PC-9 (cell line): ENCODE data around the gene FGD2.

Experiments
- EZH2 ChIP-seq: fragments of 200-600 bp; sonication (generic); IDR thresholded peaks from 2 replicates; pipeline ENCODE4 v1.8.0; 2017; ENCODE audit warnings: antibody characterized with exemption, low read depth
- TF ChIP-seq, protein P1 (sequence below): fragments of 200-600 bp; sonication (generic); conservative IDR thresholded peaks from 2 replicates; pipeline ENCODE4 v1.6.1; 2017; ENCODE audit warnings: mixed run types, antibody characterized with exemption, mild to moderate bottlenecking, moderate library complexity

DNA sequence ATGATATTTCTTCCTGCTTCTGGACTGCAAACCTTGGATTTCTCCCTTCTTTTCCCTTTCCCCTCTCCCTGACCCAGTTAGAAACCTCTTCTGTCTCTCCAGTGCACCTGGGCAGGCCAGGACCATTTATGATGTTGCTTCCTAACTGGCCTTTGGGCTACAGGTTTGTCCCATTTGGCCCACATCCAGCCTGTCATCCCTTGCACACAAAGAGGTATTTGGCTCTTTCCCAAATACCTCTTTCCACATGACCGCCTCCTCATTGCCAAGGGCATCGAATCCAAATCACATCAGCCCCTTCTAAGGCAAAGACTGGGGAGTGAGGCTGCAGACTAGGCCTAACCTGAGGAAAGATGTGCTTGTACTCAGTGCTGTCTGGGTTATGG is 13.6 kb downstream of the FGD2 start:
- TF ChIP-seq, protein P1, sequence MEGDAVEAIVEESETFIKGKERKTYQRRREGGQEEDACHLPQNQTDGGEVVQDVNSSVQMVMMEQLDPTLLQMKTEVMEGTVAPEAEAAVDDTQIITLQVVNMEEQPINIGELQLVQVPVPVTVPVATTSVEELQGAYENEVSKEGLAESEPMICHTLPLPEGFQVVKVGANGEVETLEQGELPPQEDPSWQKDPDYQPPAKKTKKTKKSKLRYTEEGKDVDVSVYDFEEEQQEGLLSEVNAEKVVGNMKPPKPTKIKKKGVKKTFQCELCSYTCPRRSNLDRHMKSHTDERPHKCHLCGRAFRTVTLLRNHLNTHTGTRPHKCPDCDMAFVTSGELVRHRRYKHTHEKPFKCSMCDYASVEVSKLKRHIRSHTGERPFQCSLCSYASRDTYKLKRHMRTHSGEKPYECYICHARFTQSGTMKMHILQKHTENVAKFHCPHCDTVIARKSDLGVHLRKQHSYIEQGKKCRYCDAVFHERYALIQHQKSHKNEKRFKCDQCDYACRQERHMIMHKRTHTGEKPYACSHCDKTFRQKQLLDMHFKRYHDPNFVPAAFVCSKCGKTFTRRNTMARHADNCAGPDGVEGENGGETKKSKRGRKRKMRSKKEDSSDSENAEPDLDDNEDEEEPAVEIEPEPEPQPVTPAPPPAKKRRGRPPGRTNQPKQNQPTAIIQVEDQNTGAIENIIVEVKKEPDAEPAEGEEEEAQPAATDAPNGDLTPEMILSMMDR: no peak
- no peak for TF ChIP-seq EZH2
